HG03025 (cell line): ENCODE data around the gene GALNT10.
"Not testable (repeated sequence)": the region's sequence is repeated elsewhere in the genome, so short reads cannot be mapped to it uniquely, and the experiment has no call there.

Experiments
- ATAC-seq: cut with Tn5 transposase; IDR thresholded peaks from one replicate; pipeline ENCODE4 v1.9.1; 2021; ENCODE audit warnings: mild to moderate bottlenecking, moderate library complexity; ENCODE audit not compliant: unreplicated experiment, low FRiP score

Gene GALNT10

DNA sequence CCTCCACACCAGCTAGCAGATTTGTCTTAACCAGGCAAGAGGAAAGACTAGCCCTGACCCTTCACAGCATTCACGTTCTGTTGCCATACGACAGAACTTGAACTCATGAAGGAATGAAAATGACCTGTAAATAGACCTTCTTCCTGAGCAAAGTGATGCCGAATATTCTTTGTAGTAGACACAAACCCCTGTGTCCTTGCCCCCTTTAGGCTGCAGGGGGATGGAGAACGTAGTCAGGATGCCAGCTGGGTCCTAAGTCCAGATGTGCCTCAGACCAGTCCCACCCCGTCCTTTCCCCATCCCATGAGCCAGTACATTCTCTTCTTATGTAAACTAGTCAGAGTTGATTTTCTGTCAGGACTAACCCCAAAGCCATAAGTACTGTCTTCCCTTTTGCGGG lies 151.1 kb downstream of the GALNT10 start:
- ATAC-seq: no peak

DNA sequence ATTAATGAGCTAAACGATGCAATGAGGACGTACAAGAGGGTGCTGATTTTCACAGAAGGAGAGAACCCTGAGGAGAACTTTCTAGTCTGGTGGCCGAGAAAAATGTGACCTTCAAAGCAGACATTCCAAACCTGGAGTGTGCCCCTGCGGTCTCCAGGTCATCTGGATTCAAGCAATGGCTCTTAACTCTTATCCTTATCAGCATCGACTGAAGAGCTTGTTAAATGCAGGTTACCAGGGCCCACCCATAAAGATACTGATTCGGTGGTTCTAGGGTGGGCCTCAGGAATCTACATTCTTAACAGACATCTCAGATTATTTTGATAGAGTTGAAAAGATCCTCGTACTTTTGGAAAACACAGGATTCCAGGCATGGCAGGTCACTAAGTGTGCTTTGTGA lies 151.7 kb downstream of the GALNT10 start:
- ATAC-seq: no peak

GRCh38 chr5:154342963-154343362 lies 152.4 kb downstream of the GALNT10 start:
- no peak for ATAC-seq

GRCh38 chr5:154344461-154344860 lies 153.9 kb downstream of the GALNT10 start:
- ATAC-seq: no peak

GRCh38 chr5:154345255-154345952 lies 154.9 kb downstream of the GALNT10 start:
- no peak for ATAC-seq

DNA sequence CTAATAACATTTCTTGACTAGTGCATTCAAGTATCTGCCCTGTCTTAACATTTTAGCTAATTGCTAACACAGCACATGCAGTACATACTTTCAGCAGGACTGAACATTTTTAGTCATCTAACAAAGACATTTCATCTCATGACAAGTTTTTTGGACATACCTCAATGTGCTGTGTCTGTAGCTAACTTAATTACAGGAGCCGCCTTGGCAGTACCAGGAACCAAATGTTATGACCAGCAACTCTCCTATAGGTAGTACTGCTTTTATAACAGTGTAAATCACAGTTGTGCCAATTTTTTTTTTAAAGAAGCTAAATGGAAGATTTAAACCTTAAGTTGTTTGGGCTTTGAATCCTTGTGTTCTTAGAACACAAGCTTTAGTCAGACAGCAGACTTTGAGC lies 155.9 kb downstream of the GALNT10 start:
- no peak for ATAC-seq

GRCh38 chr5:154349626-154350264 lies 159.2 kb downstream of the GALNT10 start:
- ATAC-seq: no peak

DNA sequence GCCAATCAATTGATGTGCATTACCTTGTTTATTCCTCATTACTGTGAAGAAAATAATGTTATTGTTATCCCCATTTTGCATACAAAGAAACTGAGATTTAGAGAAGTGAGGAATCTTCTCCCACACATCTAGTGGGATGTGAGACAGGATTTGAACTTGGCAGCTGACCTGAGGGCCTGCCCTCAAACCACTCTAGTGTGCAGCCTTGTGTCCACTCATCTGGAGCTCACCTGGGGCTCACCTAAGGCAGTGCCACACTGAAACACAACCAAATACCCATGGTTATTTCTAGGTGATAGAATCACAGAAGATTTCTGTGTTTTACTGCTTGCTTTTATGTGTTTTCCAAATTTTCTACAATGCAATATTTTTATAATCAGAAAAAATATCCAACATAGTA lies 160.6 kb downstream of the GALNT10 start:
- no peak for ATAC-seq

GRCh38 chr5:154351566-154351965 lies 161.0 kb downstream of the GALNT10 start:
- no peak for ATAC-seq

DNA sequence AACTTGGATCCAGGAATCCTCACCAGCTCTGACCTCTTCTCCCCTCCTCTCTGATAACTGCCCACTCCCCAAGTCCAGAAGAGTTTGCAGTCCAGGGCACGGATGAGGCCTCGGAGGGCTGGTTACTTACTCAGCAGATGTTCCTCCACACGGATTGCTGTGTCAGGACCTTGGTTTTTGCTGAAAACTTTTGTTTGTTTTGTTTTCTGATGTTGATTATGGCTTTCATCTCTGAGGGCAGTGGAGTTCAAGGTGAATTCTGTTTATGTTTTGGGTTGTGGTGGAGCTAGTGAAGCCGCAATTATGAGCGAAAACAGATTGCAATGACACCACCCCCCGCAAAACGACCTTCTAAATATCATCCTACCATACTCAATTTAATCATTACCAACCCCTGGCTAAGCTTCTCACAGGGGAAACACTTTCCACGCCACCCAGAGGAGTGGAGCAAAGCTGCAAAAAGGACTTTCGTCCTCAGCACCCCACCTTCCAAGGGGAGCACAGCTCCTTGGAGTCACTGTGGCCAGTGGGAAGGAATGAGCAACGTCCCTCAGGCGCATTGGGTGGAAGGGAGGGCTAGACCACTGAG lies 162.5 kb downstream of the GALNT10 start:
- no peak for ATAC-seq

DNA sequence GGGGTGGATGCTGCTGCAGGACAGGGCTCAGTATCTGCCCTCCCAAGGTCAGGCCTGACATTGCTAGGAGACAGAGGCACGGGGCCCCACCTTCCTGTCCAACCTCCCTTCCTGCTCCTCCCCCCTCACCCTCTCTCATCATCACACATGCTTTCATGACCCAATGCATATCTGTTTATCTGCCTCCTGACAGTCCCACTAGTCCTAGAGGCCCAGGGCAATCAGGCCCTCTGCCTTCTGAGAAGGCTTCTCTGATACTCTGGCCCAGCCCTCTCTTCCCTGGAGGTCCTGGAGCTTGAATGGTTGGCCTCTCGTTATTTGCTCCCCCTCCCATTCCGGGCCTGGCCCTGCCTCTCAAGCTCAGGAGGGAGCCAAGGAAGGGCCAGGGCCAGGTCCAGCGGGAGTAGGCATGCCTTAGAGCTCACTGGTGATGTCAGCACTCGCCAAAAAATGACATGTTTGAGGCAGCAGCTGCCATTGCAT lies 164.6 kb downstream of the GALNT10 start:
- no peak for ATAC-seq

GRCh38 chr5:154356020-154356655 lies 165.6 kb downstream of the GALNT10 start:
- ATAC-seq: no peak

- no peak for ATAC-seq
These were observed 166.4 kb downstream of the GALNT10 start for GRCh38 chr5:154356958-154357357.

GRCh38 chr5:154358516-154359220 lies 168.1 kb downstream of the GALNT10 start:
- ATAC-seq: no peak

DNA sequence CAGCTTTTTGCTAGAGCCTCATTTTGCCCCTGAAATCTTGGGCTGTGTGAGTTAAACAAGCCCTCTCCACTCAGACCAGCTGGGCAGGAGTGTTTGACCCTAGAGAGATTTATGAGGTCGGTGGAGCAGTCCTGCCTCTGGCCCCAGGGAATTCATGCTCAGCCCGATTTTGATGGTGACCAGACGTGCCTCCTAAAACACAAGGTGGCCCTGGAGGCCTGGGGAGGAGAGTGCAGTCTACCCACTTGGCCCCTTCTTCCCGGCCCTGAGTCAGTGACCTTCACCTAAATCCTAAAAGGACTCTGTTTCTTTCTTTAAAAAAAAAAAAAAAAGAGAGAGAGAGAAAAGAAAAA lies 168.7 kb downstream of the GALNT10 start:
- no peak for ATAC-seq

DNA sequence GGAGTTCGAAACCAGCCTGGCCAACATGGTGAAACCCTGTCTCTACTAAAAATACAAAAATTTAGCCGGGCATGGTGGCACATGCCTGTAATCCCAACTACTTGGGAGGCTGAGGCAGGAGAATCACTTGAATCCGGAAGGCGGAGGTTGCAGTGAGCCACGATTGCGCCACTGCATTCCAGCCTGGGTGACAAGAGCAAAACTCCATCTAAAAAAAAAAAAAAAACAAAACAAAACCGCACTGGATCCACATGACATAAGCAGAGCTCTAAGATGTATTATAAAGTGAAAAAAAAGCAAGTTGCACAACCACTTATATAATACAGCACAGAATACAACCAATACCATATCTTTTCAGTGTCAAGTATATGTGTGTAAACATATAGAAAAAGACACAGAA lies 169.7 kb downstream of the GALNT10 start:
- ATAC-seq: not testable (repeated sequence)

- ATAC-seq: no peak
These were observed 172.9 kb downstream of the GALNT10 start for GRCh38 chr5:154363411-154363810.

GRCh38 chr5:154364771-154365170 lies 174.2 kb downstream of the GALNT10 start:
- no peak for ATAC-seq

DNA sequence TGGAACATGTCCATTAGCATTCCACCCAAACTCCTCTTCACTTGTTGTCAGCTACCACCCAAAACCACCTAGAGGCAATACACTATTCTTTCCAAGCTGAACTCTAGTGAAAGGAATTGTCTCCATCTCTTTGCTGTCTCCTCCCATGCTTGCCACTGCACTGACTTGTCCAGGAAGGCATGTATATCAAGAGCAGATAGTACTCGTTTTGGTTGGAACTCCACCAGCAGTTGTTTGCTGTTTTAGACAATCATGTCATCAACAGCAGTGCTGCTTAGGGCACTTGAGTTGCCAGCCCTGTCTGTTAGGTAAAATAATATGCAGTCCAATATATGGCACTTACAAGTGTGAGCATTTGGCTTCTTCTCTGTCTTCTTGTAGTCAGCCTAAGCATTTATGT lies 175.3 kb downstream of the GALNT10 start:
- no peak for ATAC-seq

- ATAC-seq: no peak
These were observed 175.8 kb downstream of the GALNT10 start for GRCh38 chr5:154366353-154366752.

- no peak for ATAC-seq
These were observed 176.6 kb downstream of the GALNT10 start for GRCh38 chr5:154367101-154367500.
